HFFc6 (cell line): ENCODE data around the gene KHNYN. TPM values are rescaled to one million over a fixed set of nuclear protein-coding genes. Genes with fewer than 3 reads are reported as not detected.

Experiments used
- DNase-seq: peaks from one replicate; pipeline ENCODE4 v3.0.0-alpha.2; 2018
- H3K27ac Mint-ChIP-seq: 2 replicates; pipeline ENCODE4 v1.8.0; 2020; ENCODE audit warnings: mild to moderate bottlenecking, mixed read lengths
- H3K27me3 Mint-ChIP-seq: 2 replicates; pipeline ENCODE4 v1.8.0; 2021; ENCODE audit warnings: mild to moderate bottlenecking, moderate library complexity, mixed read lengths; ENCODE audit not compliant: insufficient read depth
- H3K36me3 Mint-ChIP-seq: 2 replicates; pipeline ENCODE4 v1.8.0; 2021; ENCODE audit warnings: low read depth, mixed read lengths
- H3K4me1 Mint-ChIP-seq: 2 replicates; pipeline ENCODE4 v1.8.0; 2020; ENCODE audit warnings: low read depth, mixed read lengths
- H3K4me3 Mint-ChIP-seq: 2 replicates; pipeline ENCODE4 v1.8.0; 2020; ENCODE audit warnings: mild to moderate bottlenecking, moderate library complexity, mixed read lengths
- H3K9me3 Mint-ChIP-seq: 2 replicates; pipeline ENCODE4 v1.8.0; 2020; ENCODE audit warnings: mild to moderate bottlenecking, mixed read lengths
- CTCF ChIP-seq: fragments of 200-600 bp; sonication (generic); IDR thresholded peaks from 2 replicates; pipeline ENCODE4 v1.5.0; 2021; ENCODE audit warnings: antibody characterized with exemption, mild to moderate bottlenecking
- long read RNA-seq: library from polyadenylated mRNA; unstranded; transcript quantifications from one replicate; pipeline ENCODE4 v2.0.0, GENCODE V29; 2019
- total RNA-seq, 6 experiments: library from RNA; stranded (reverse); fragmentation: NEBNext Ultra II Directional; extraction: Animal tissue kit (Norgen Biotek cat#: 25700); gene quantifications; 2 replicates in 1 of 6; 3 replicates in 5 of 6; pipeline ENCODE4 v1.2.3, GENCODE V29; 2021

Gene KHNYN
- total RNA-seq = 10 to 100 TPM; 25.4 to 29.2 (median 28.0) TPM
- long read RNA-seq, partial matches to known transcripts = 3 of 8 reads
- long read RNA-seq, other reads (novel, unspliced or antisense) = 3 of 8 reads

GRCh38 chr14:24429395-24430142, at the start of gene KHNYN, which contains the start of gene CBLN3:
Gene KHNYN (plus strand): TSS chr14:24429954. CDS start chr14:24430731, 777 bp downstream.
Gene CBLN3 (minus strand): TSS chr14:24429668. CDS start chr14:24429054, 614 bp downstream.
- no peaks in the 10 kb centered on the region for H3K9me3 Mint-ChIP-seq
- no peak for TF ChIP-seq CTCF
- DNase-seq = peak; percentile 88
- H3K27ac Mint-ChIP-seq = peak within 1 kb of the TSS; percentile 96
- H3K4me1 Mint-ChIP-seq = peaks cover 52% of the 10 kb centered on the region
- peaks cover 2% of the 10 kb centered on the region for H3K27me3 Mint-ChIP-seq
- peaks cover 8% of the 10 kb centered on the region for H3K36me3 Mint-ChIP-seq
- peak within 1 kb of the TSS; percentile 86 for H3K4me3 Mint-ChIP-seq

- Mint-ChIP-seq H3K4me3 (no peak overlapping the region), H3K36me3 (peaks cover 7% of the 10 kb centered on the region), H3K9me3 (no peaks in the 10 kb centered on the region), H3K27ac (no peak overlapping the region), H3K27me3 (peaks cover 2% of the 10 kb centered on the region), H3K4me1 (peaks cover 12% of the 10 kb centered on the region; the same call in 1 of the 2 replicates)
- DNase-seq = no peak
- no peak for TF ChIP-seq CTCF
Observed at GRCh38 chr14:24381363-24382063, 48.2 kb upstream of the KHNYN start.

GRCh38 chr14:24382064-24382371, 47.7 kb upstream of the KHNYN start:
- Mint-ChIP-seq H3K4me1 (peaks cover 10% of the 10 kb centered on the region; the same call in 1 of the 2 replicates), H3K9me3 (no peaks in the 10 kb centered on the region), H3K27me3 (peaks cover 7% of the 10 kb centered on the region), H3K4me3 (no peak overlapping the region), H3K27ac (no peak overlapping the region), H3K36me3 (peaks cover 3% of the 10 kb centered on the region)
- no peak for TF ChIP-seq CTCF
- DNase-seq = no peak

GRCh38 chr14:24384169-24384568, 45.6 kb upstream of the KHNYN start:
- Mint-ChIP-seq H3K4me3 (no peak overlapping the region), H3K27ac (no peak overlapping the region), H3K27me3 (peaks cover 5% of the 10 kb centered on the region), H3K36me3 (no peaks in the 10 kb centered on the region), H3K4me1 (peaks cover 11% of the 10 kb centered on the region), H3K9me3 (no peaks in the 10 kb centered on the region)
- no peak for TF ChIP-seq CTCF
- no peak for DNase-seq

- no peak overlapping the region for H3K27ac Mint-ChIP-seq
- H3K4me1 Mint-ChIP-seq = peaks cover 15% of the 10 kb centered on the region
- H3K4me3 Mint-ChIP-seq = no peak overlapping the region
- no peaks in the 10 kb centered on the region for H3K36me3 Mint-ChIP-seq
- H3K27me3 Mint-ChIP-seq = peaks cover 8% of the 10 kb centered on the region
- DNase-seq = no peak
- H3K9me3 Mint-ChIP-seq = no peaks in the 10 kb centered on the region
- no peak for TF ChIP-seq CTCF
Observed at GRCh38 chr14:24385524-24385923, 44.2 kb upstream of the KHNYN start.
